Adrenal gland (tissue), 12 donors: ENCODE results near the gene PML. TPM values are rescaled to one million over a fixed set of nuclear protein-coding genes. Genes with fewer than 3 reads are reported as not detected.

Experiments
- DNase-seq, 7 donors: peaks; one replicate each; pipeline ENCODE4 v3.0.0-alpha.2; 2019 to 2020
- H3K27ac ChIP-seq, 5 donors: fragments of 200-600 bp; sonication (generic) in 4 of 5; 1 replicate in 3 of 5; 2 replicates in 2 of 5; pipeline versions ENCODE4 v1.5.1 to v1.8.0; 2016 to 2020; ENCODE audit warnings: mild to moderate bottlenecking in 1 of 5
- H3K27me3 ChIP-seq: fragments of 200-600 bp; 2 replicates; pipeline ENCODE4 v1.8.0; 2021
- H3K36me3 ChIP-seq, 2 donors: fragments of 200-600 bp; replicated peaks in 1 of 2; 1 replicate in 1 of 2; 2 replicates in 1 of 2; pipeline versions ENCODE4 v1.5.1 to v1.8.0; 2018 to 2022
- H3K4me1 ChIP-seq, 2 donors: fragments of 200-600 bp; replicated peaks in 1 of 2; 1 replicate in 1 of 2; 2 replicates in 1 of 2; pipeline versions ENCODE4 v1.5.1 to v1.8.0; 2018 to 2021
- H3K4me3 ChIP-seq, 4 donors: fragments of 200-600 bp; sonication (generic) in 3 of 4; one replicate each; pipeline ENCODE4 v1.5.1; 2016 to 2018
- H3K9me3 ChIP-seq, 3 donors: fragments of 200-600 bp; sonication (generic) in 1 of 3; replicated peaks in 1 of 3; 1 replicate in 2 of 3; 2 replicates in 1 of 3; pipeline versions ENCODE4 v1.5.1 to v1.8.0; 2016 to 2021
- CTCF ChIP-seq, 6 experiments: fragments of 450-650 bp in 4 of 6; fragments of 200-600 bp in 2 of 6; sonication (generic) in 1 of 6; IDR thresholded peaks; 1 replicate in 5 of 6; 2 replicates in 1 of 6; pipeline versions ENCODE4 v1.5.1 to v1.8.0; 2016 to 2021; ENCODE audit warnings: antibody characterized with exemption in 6 of 6, mild to moderate bottlenecking in 2 of 6, moderate library complexity in 1 of 6
- POLR2A ChIP-seq, 2 donors: fragments of 450-650 bp; IDR thresholded peaks; one replicate each; pipeline ENCODE4 v1.6.1; 2017; ENCODE audit warnings: antibody characterized with exemption in 2 of 2, mild to moderate bottlenecking in 2 of 2, moderate library complexity in 1 of 2
- WGBS, 4 donors: extraction: QIAGEN DNeasy Blood & Tissue Kit in 2 of 4; methylation state at CpG; one replicate each; pipeline versions ENCODE4 v1.1.5 to v1.1.7; 2013 to 2017; 5-methylcytosine and 5-hydroxymethylcytosine counted together
- intact Hi-C, 2 donors: fragments of 100-400 bp; cut with DNase I; formaldehyde crosslinking; loops; one replicate each; pipeline versions ENCODE4 v1.14.1 to v1.15.0; 2022 to 2023
- polyA plus RNA-seq, 3 donors: library from polyadenylated mRNA; stranded (reverse); fragments of 200-250 nt in 2 of 3; fragments of 350-450 nt in 1 of 3; fragmentation: Illumina TruSeq in 1 of 3; extraction: RNeasy Lipid Tissue Mini Kit (QIAGEN cat#74804) in 1 of 3; gene quantifications; one replicate each; pipeline ENCODE4 v1.2.3, GENCODE V29; 2013 to 2014
- total RNA-seq, 9 donors: library from RNA; depleted of rRNA in 4 of 9; stranded (reverse); fragments of >200 nt in 4 of 9; fragments of 120-200 nt in 1 of 9; fragmentation: NEBNext Ultra II Directional in 1 of 9; extraction: Animal tissue kit (Norgen Biotek cat#: 25700) in 1 of 9; gene quantifications; one replicate each; pipeline versions ENCODE4 v1.1.0 to v1.2.4, GENCODE V29; 2013 to 2023
- donor health status: healthy with polysubstance abuse.
- donor health status: Bipolar disorder and iron deficiency.
- donor health status: DM: yes; HTN: yes; CAD: no.
- donor health status: DM: no; HTN: no; CAD: no.
- donor health status: DM: no; HTN: no; CAD: no.
- donor health status: DM: yes; HTN: yes; CAD: no.

The PML gene
- total and polyA plus RNA-seq, 12 donors: 7.0 to 103 (median 58.7) TPM

GRCh38 chr15:73949496-73949895 is 45.0 kb upstream of the PML start:
- Histone ChIP-seq H3K9me3 (no peaks in the 10 kb centered on the region), H3K4me1 (peaks cover 17 to 20% of the 10 kb centered on the region in 2 donors), H3K36me3 (peaks cover 0 to 3% of the 10 kb centered on the region in 2 donors), H3K27ac (no peak overlapping the region), H3K27me3 (no peaks in the 10 kb centered on the region), H3K4me3 (no peak overlapping the region)
- intact Hi-C loops: no loop called here
- TF ChIP-seq CTCF (IDR thresholded peaks at IDR 0.05) (no peak), POLR2A (IDR thresholded peaks at IDR 0.05) (no peak)
- WGBS, 4 donors: 90 to 92% (median 91%) methylated on average over 6 to 10 of the region's 10 CpGs
- no peak for DNase-seq

GRCh38 chr15:73950479-73950830 is 44.1 kb upstream of the PML start:
- intact Hi-C loops: no loop called here
- DNase-seq: no peak
- Histone ChIP-seq H3K9me3 (no peaks in the 10 kb centered on the region), H3K27ac (peak overlapping the region in 4 of 5 donors; percentile 30 to 94 (median 92)), H3K36me3 (peaks cover 0 to 3% of the 10 kb centered on the region in 2 donors), H3K27me3 (no peaks in the 10 kb centered on the region), H3K4me1 (peaks cover 17 to 20% of the 10 kb centered on the region in 2 donors), H3K4me3 (no peak overlapping the region)
- TF ChIP-seq CTCF (IDR thresholded peaks at IDR 0.05) (no peak), POLR2A (IDR thresholded peaks at IDR 0.05) (no peak)

- WGBS, 4 donors: 3 to 6% (median 3%) methylated on average over 12 to 15 of the region's 15 CpGs
Measured at GRCh38 chr15:73950831-73951561, 43.5 kb upstream of the PML start.

GRCh38 chr15:73951601-73952000 is 42.9 kb upstream of the PML start:
- Histone ChIP-seq H3K27me3 (no peaks in the 10 kb centered on the region), H3K4me3 (no peak overlapping the region), H3K4me1 (peaks cover 17 to 20% of the 10 kb centered on the region in 2 donors), H3K9me3 (no peaks in the 10 kb centered on the region), H3K27ac (peak overlapping the region; percentile 90 to 94 (median 92)), H3K36me3 (peaks cover 0 to 3% of the 10 kb centered on the region in 2 donors)
- intact Hi-C loops: no loop called here
- TF ChIP-seq POLR2A (IDR thresholded peaks at IDR 0.05) (no peak), CTCF (IDR thresholded peaks at IDR 0.05) (no peak)
- 47 to 59% (median 53%) methylated on average over 12 to 13 of the region's 13 CpGs for WGBS, 4 donors
- no peak for DNase-seq

More at GRCh38 chr15:73950831-73951561, 43.5 kb upstream of the PML start:
- intact Hi-C loops: no loop called here
- Histone ChIP-seq H3K27me3 (no peaks in the 10 kb centered on the region), H3K4me1 (peaks cover 17 to 20% of the 10 kb centered on the region in 2 donors), H3K27ac (peak overlapping the region; percentile 90 to 94 (median 92)), H3K9me3 (no peaks in the 10 kb centered on the region), H3K36me3 (peaks cover 0 to 3% of the 10 kb centered on the region in 2 donors), H3K4me3 (no peak overlapping the region)
- DNase-seq: peak; percentile 92 to 98 (median 98)
- TF ChIP-seq CTCF (IDR thresholded peaks at IDR 0.05) (peak; percentile 66 to 92 (median 84)), POLR2A (IDR thresholded peaks at IDR 0.05) (peak in 1 of 2 donors; percentile 60)
